Measurements from ENCODE around the gene HAT1.
"Not testable (repeated sequence)": the region's sequence is repeated elsewhere in the genome, so short reads cannot be mapped to it uniquely, and the experiment has no call there.

Gene HAT1

DNA sequence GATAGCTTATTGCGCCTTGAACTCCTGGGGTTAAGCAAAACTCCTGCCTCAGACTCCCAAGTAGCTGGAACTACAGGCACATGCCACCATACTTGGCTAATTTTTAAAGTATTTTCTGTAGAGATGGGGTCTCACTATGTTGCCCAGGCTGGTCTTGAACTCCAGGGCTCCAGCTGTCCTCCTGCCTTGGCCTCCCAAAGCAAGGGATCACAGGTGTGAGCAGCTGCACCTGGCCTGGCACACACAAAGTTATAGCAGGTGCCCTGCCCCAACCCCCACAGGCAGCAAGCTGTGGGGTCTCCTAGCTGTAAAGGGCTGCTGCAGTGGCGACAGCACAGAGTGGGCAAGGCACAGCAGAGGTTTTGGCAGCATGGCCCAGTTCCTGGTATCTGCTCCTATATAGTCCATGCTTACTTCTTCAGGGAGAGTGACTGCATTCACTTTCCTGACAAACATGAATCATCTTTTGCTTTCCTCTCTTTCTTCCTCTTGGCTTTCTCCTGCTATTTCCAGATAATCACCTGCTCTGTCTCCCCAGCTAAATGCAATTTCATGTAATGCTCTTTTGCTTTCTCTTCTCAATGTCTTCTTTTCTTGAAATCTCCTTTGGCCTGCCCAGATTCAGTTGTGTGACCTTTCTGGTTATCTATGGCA is 50.2 kb downstream of the HAT1 start:
- DNase-seq (ENCODE audit: low read depth in 1 of 2, low spot score in 1 of 2) = no peak

DNA sequence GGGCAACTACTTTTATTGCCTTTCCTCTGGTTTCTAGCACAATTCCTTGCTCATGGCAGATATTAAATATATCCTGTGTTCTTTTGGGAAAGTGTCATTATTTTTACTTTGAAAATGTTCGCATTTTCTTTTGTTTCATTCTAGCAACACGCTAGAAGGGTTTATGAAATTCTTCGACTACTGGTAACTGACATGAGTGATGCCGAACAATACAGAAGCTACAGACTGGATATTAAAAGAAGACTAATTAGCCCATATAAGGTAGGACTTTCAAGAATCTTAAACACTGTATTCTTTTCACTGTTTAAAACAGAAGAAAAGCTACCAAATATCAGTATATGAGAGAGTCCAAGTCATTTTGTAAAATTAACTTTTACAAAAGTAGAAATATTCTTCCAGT is 56.8 kb downstream of the HAT1 start:
- DNase-seq (ENCODE audit: low read depth in 1 of 2, low spot score in 1 of 2) = no peak

DNA sequence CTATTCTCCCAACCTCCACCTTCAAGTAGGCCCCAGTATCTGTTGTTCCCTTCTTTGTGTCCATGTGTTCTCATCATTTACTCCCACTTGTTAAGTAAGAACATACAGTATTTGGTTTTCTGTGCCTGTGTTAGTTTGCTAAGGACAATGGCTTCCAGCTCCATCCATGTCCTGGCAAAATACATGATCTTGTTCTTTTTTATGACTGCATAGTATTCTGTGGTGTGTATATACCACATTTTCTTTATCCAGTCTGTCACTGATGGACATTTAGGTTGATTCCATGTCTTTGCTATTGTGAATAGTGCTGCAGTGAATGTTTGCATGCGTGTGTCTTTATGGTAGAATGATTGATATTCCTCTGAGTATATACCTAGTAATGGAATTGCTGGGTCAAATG is 61.7 kb downstream of the HAT1 start:
- DNase-seq (ENCODE audit: low read depth in 1 of 2, low spot score in 1 of 2) = not testable (repeated sequence)

DNA sequence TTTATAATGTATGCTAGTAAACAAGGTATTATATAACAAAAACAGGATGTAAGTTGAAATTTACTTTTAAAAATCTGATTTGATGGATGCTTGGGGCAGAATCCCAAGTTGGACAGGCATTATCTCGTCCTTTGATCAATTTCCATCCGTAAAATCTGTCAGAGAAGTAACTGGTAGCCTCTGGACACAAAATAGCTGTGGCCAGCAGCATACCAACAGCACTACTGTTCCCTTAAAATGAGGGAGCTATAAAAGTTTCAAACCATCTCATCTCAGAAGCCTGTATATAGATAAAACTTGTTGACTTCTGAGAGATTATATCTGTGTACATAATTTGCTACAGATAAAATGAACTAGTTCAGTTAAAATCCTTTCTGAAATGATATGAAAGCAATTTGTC is 62.8 kb downstream of the HAT1 start:
- no peak for DNase-seq (ENCODE audit: low read depth in 1 of 2, low spot score in 1 of 2)

DNA sequence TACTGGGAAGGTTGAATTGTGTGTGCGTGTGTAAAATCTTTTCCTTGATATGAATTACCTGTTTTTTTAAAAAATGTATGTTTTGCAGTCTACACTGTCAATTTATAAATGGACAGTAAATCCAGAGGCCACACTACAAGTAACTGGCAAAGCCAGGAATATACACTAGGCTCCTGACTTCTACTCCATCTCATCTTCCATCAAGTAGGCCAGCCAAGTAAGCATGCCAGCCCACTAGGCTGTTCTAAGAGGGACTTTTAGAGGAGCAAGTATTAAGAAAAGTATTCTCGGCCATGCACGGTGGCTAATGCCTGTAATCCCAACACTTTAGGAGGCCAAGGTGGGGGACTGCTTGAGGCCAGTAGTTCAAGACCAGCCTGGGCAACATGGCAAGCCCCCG is 64.5 kb downstream of the HAT1 start:
- no peak for DNase-seq (ENCODE audit: low read depth in 1 of 2, low spot score in 1 of 2)

DNA sequence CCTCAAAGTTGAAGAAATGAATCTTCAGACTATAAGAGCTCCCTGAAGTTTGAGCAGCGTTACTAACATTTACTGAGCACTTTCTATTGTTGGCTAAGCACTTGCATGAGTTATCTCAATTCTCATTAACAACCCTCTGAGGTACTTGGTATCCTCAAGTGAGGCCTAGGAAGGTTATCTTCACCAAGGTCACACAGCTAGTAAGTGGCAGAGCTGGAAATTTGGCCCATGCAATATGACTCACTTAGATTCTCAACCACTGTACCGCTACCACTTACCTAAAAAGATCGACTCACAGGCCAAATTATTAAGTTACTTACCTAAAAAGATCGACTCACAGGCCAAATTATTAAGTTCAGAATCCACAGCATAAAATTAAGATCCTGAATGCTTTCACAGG is 68.8 kb downstream of the HAT1 start:
- no peak for DNase-seq (ENCODE audit: low read depth in 1 of 2, low spot score in 1 of 2)

DNA sequence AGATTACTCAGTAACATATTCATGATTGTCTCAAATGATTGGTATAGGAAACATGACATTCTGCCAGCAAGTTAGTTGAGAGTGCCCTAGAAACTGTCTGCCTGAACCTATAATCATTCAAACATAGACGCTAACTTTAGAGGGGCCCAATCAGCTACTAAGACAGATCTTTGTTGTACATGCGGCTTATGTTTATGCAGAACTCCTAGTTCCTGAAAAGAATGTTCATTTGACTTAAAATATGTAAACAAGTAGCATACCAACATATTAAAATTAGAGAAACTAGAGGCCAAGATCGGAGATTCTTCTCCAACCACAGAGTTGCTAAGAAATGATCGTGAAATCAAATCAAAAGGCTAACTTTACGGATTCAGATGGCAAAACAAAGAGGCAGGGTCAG is 73.3 kb downstream of the HAT1 start:
- no peak for DNase-seq (ENCODE audit: low read depth in 1 of 2, low spot score in 1 of 2)

DNA sequence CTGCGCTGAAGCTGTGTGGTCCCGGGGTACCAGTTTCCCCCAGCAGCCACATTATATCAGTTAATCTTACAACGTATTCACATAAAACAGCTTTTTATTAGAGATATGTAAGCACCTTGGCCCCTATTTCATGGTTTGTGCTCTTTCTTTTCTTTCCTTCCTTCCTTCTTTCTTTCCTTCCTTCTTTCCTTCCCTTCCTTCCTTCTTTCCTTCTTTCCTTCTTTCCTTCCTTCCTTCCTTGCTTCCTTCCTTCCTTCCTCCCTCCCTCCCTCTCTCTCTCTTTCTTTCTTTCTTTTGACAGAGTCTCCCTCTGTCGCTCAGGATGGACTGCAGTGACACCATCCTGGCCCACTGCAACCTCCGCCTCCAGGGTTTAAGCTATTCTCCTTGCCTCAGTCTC is 73.8 kb downstream of the HAT1 start:
- DNase-seq (ENCODE audit: low read depth in 1 of 2, low spot score in 1 of 2) = no peak

DNA sequence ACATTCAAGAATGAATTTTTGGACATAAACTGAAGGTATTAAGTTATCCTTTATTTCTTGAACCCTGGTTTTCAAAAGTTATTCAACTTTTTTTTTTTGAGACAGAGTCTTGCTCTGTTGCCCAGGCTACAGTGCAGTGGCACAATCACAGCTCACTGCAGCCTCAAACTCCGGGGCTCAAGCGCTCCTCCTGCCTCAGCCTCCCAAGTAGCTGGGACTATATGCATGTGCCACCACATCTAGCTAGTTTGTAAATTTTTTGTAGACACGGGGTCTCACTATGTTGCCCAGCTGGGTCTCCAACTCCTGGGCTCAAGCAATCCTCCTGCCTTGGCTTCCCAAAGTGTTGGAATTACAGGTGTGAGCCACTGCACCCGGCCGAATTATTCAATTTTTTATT is 74.8 kb downstream of the HAT1 start:
- not testable (repeated sequence) for DNase-seq (ENCODE audit: low read depth in 1 of 2, low spot score in 1 of 2)

DNA sequence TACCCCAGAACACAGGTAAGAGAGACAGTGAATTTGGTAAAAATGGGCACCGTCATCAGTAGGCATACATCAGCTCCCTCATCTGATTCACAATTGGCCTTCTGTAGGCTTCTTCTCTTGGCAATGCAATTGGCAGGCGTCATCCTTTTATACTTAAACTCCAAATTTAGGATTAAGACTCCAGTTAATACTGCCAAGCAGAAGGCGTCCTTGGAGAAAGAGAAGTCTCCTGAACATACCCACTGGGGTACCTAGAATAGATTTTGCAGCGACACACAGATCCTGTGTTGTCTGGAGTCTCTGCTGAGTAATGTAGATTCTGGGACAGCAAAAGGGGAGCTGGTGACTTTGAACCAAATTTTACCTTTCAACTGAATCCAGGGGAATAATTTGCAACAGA is 76.9 kb downstream of the HAT1 start:
- no peak for DNase-seq (ENCODE audit: low read depth in 1 of 2, low spot score in 1 of 2)

DNA sequence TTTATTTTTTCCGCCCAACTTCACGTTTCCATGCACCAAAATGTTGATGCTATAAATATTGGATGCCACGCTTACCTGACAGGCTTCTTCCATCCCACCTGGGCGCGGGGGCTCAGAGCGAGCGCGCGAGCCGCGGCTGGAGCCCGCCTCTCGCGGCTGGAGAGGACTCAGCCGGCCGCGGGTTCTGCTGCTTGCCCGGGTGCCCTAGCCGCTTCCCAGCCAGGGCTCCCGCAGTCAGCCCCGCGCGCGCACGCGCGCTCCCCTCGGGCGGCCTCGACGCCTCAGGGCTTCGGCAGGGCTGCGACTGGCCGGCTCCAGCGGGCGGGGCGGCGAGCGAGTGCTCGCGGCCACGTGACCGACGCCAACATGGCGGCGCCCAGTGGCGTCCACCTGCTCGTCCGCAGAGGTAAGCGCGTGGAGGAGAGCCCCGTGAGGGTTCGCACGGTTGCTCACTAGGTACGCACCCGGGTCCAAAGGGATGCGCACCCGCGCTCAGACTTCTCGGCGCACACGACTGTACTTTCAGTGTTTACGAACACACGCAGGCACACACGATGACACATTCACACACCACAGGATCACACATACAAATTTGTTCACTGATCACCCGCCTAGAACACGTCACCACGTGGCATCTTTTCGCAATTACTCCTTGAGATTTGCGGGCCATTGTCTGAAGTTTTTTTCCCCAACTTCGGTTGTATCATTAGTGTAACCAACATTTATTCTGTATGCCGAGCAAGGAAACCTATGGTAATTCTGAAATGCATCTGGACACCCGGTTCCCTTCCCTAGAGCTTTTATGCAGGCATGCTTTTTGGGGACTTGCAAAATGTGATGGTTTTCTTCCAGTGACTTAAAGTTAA is 77.6 kb downstream of the HAT1 start, which contains the start of gene METAP1D:
Gene METAP1D, plus strand, starts transcription at position 350 of the 866 bp plus-strand sequence. Its CDS starts 17 bp downstream, at position 367.
- peak; percentile 67 to 80 for DNase-seq (ENCODE audit: low read depth in 1 of 2, low spot score in 1 of 2)

DNA sequence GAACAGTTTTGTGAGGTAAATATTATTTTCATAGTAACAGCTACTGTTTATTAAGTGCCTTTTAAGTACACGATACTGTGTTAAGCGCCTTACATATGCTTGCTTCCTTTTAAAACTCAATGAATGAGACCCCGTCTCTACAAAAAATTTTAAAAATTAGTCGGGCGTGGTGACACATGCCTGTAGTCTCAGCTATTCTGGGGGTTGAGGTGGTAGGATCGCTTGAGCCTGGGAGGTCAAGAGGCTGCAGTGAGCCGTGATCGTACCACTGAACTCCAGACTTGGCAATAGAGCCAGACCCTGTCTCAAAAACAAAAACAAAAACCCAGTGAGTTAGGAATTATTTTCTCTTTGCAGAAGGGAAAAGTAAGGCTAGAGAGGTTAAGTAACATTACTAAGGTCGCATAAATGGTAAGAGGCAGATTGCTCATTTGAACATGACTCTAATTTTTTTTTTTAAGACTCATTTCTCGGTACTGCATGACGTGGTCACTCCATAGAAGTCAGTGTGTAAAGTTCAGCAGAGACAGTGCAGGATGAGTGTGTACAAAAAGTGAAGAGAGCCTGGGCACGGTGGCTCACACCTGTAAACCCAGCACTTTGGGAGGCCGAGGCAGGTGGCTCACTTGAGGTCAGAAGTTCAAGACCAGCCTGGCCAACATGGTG is 78.6 kb downstream of the HAT1 start:
- DNase-seq (ENCODE audit: low read depth in 1 of 2, low spot score in 1 of 2) = no peak

DNA sequence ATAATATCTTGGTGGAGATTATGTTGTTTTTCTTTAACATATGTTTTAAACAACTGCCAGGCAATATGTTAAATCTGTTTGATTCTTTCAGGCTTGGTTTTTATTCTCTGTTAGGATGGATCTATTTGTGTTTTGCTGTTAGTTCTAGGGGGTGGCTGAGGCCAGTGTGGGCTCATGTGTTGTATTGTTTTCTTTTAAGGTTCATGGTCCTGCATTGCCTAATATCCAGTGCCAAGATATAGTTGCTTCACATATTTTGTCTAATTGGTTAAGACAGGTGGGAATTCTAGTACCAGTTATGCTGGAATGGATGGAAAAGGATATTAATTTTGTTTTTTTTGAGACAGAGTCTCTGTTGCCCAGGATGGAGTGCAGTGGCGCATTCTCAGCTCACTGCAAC is 85.1 kb downstream of the HAT1 start:
- DNase-seq (ENCODE audit: low read depth in 1 of 2, low spot score in 1 of 2) = no peak

DNA sequence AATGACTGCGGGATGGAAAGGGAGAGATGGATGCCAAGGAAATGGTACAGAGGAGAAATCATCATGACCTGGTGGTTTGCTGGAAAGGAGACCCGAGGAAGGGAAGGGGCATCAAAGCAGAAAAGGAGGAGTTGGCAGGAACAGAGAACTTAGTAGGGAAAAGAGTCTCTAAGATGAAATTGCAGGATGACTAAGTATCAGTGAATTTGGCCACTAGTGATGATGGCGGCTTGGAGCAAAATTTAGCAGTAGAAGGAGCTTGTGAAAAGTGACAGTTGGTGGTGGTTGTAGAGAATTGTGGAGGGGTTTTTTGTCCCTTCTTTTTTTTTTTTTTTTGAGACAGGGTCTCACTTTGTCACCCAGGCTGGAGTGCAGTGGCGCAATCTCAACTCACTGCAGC is 87.6 kb downstream of the HAT1 start:
- no peak for DNase-seq (ENCODE audit: low read depth in 1 of 2, low spot score in 1 of 2)

DNA sequence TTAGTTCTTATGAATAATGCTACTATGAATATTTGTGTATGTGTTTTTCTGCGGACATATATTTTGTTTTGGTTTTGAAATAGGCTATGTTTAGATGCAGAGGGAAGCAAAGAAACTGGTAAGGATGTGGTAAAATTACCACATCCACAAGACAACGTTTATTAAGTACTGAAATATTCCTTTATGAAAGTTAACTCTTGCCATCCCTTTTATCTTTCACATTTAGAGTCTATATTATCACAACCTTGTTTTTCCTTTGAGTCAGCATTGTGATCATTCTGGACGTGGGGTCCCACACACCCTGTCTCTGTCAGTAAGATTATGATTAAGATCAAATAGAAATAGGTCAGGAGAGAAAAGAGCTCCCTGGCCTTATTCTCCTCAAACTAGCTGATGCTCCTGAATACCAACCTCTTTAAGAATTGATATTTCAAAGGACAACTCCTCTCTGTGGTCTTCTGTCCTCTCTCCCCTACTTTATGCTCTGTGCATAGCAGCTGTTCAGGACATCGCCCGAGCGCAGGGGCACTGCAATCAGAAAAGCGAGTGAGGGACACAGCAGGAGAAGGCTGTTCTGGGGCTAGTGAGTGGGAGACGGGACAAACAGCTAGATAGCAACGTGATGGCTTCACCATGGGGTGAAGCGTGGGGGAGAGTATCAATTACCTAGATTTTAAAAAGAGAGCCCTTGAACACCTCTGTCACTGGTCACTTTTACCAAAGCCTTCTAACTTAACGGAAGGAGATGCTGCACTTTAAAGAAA is 89.7 kb downstream of the HAT1 start:
- DNase-seq (ENCODE audit: low read depth in 1 of 2, low spot score in 1 of 2) = no peak

DNA sequence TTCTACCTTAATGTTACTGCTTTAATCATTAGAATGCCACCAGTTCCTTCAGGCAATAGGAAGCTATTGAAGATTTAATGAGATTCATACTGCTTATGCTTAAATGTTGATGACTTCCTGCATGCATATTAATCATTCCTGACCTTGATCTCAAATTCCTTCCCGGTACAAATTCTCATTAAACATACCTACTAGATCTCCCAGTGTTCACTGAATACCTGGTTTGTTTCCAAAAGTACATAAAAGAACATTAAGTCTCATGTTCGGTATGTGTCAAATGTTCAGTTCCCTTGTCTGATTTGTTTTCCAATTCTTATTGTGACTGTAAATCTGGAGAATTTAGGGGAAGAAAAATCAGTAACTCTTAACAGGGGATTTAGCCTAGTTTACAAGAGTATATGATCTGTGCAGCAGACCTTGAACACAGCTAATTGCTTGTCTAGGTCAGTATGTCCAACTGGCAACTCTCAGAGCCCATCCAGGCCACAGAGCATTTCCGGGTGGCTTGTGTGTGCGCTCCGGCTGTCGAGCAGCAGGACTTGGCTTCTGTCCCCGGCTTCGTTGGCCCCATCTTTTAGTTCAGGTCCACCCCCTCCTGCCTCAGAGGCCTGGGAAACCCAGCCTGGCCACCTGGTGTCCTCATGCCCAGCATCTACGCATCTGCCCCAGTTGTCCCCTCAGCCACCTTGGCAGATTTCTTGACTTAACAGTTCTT is 90.6 kb downstream of the HAT1 start:
- DNase-seq (ENCODE audit: low read depth in 1 of 2, low spot score in 1 of 2) = no peak

DNA sequence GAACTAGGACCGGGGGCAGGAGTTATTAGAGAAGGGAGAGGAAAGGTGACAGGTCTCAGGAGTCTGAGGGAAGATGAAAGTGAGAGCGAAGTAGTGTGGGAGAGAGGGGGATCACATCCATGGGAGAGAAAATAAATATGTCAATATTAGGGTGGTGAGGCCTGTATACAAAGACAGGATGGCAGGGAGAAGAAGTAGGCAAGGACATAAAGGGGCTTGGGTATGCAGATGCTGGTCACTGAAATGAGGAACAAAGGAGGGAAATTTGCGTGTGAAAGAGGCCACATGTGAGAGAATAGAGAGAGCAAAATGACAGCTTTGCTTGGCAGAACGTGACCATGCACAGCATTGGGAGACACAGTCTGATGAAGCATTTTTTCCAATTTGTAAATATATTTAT is 91.1 kb downstream of the HAT1 start:
- no peak for DNase-seq (ENCODE audit: low read depth in 1 of 2, low spot score in 1 of 2)

DNA sequence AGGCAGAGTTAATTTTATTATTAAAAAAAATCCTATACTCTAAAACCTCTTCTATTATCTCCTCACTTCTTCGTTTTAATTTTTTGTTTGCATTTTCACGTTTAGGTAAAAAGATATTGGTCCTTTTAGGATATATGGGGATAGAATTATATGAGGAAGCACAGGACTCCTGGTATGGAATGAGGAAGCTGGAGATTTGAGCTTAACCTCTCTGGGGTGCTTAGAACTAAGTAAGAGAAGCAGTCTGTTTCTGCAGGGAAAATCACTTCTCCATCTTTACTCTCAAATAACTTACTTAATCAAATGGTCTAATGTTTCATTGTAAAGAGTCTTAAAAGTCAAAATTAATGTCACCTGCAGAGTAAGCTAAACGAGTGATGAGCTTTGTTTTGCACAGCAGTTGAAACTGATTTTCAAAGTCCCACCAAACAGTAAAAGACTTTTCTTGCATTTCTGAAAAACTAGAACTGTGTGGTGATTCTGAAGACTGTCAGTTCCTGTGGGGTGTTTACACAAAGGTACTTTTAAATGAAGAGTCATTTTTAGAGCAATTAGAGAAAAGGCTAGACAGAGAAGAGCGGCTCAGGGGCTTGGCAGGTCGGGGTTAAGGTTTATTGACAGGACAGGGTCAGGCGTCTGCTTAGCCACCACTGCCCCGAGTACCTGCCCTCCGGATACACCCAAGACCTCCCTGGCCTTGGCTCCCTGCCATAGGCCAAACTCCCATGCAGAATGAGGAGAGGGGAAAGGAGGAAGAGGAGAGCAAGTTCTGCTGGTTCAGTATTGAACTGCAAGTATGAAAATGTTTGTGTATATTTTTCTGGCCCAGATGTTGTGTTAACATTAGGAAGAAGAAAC is 99.0 kb downstream of the HAT1 start:
- DNase-seq (ENCODE audit: low read depth in 1 of 2, low spot score in 1 of 2) = no peak

DNA sequence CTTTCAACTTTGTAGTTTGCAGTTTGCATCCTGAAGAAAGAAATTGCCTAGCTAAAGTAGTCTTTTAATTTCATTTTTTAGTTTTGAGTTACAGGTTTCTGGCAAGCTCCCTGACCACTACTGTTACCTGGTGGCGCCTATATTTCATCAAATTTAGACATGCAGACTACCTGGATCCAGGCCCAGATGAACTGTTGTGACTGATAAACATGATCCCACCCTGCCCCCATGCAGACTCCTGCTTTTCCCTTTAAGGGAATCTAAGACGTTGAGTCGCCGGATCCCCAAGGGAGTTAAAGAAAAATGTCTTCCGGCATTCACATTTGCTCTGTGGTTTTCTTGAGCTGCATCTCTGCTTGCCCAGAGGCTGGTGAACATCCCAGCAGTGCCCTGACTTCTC is 99.7 kb downstream of the HAT1 start:
- no peak for DNase-seq (ENCODE audit: low read depth in 1 of 2, low spot score in 1 of 2)

DNA sequence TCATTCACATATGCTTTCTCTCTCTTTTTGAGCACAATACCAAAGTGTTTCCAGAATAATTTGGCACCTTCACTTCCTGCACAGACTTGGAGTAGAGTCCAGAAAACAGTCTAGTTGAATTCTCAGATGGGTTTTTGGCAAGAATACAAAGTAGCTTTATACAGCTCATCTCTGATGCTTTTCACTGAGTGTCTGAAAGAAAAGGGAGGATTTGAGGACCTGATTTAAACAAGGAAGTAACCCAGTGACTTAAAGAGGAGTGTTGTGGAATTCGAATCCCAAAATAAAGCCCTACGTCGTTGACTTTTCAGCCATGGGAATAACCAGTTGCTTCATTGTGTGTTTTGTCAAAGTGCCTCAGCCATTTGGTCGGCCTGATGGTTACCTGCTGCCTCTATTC is 109.3 kb downstream of the HAT1 start:
- DNase-seq (ENCODE audit: low read depth in 1 of 2, low spot score in 1 of 2) = no peak
